Astrocyte (in vitro differentiated cells and primary cell): Measurements from ENCODE around the gene EFS. TPM values are rescaled to one million over a fixed set of nuclear protein-coding genes. Genes with fewer than 3 reads are reported as not detected.

Experiments
- DNase-seq: peaks from one replicate; pipeline ENCODE4 v3.0.0-alpha.2; 2010; ENCODE audit warnings: low read depth
- FAIRE-seq: peaks from 2 replicates; lab custom pipeline; 2011; peaks lifted over from hg19 to GRCh38; lab: Jason Lieb, UNC
- H2AFZ ChIP-seq: 2 replicates; pipeline ENCODE4 v1.6.0; 2012; ENCODE audit warnings: low read depth, low read length, inconsistent platforms
- H3K27ac ChIP-seq: 2 replicates; pipeline ENCODE4 v1.5.1; 2011; ENCODE audit warnings: low read depth, low read length, inconsistent platforms
- H3K27me3 ChIP-seq: 2 replicates; pipeline ENCODE4 v1.6.0; 2011; ENCODE audit warnings: low read length, inconsistent platforms; ENCODE audit not compliant: insufficient read depth
- H3K36me3 ChIP-seq: 2 replicates; pipeline ENCODE4 v1.5.1; 2011; ENCODE audit warnings: low read length, inconsistent platforms; ENCODE audit not compliant: insufficient read depth
- H3K4me1 ChIP-seq: 2 replicates; pipeline ENCODE4 v1.5.1; 2011; ENCODE audit warnings: low read length, inconsistent platforms; ENCODE audit not compliant: insufficient read depth
- H3K4me2 ChIP-seq: 2 replicates; pipeline ENCODE4 v1.6.0; 2012; ENCODE audit warnings: low read length, inconsistent platforms
- H3K4me3 ChIP-seq: 2 replicates; pipeline ENCODE4 v1.5.1; 2011; ENCODE audit warnings: low read depth, mild to moderate bottlenecking, low read length, inconsistent platforms; ENCODE audit not compliant: insufficient read depth
- H3K79me2 ChIP-seq: 2 replicates; pipeline ENCODE4 v1.6.0; 2012; ENCODE audit warnings: mild to moderate bottlenecking, low read length, inconsistent platforms; ENCODE audit not compliant: insufficient read depth
- H3K9ac ChIP-seq: 2 replicates; pipeline ENCODE4 v1.6.0; 2012; ENCODE audit warnings: mild to moderate bottlenecking, low read length, inconsistent platforms
- H3K9me3 ChIP-seq: 2 replicates; pipeline ENCODE4 v1.5.1; 2012; ENCODE audit warnings: low read depth, mild to moderate bottlenecking, low read length, inconsistent platforms; ENCODE audit not compliant: insufficient read depth
- H4K20me1 ChIP-seq: 2 replicates; pipeline ENCODE4 v1.6.0; 2012; ENCODE audit warnings: low read length, inconsistent platforms; ENCODE audit not compliant: insufficient read depth
- H3K27ac Mint-ChIP-seq: one replicate; pipeline ENCODE4 v1.8.0; 2021; ENCODE audit warnings: mild to moderate bottlenecking, mixed read lengths; ENCODE audit not compliant: unreplicated experiment
- H3K27me3 Mint-ChIP-seq: one replicate; pipeline ENCODE4 v1.8.0; 2021; ENCODE audit warnings: low read depth, mixed read lengths; ENCODE audit not compliant: unreplicated experiment
- H3K36me3 Mint-ChIP-seq: one replicate; pipeline ENCODE4 v1.8.0; 2021; ENCODE audit warnings: low read depth, mixed read lengths; ENCODE audit not compliant: unreplicated experiment
- H3K4me1 Mint-ChIP-seq: one replicate; pipeline ENCODE4 v1.8.0; 2021; ENCODE audit warnings: low read depth, mixed read lengths; ENCODE audit not compliant: unreplicated experiment
- H3K4me3 Mint-ChIP-seq: one replicate; pipeline ENCODE4 v1.8.0; 2021; ENCODE audit warnings: mild to moderate bottlenecking, moderate library complexity, mixed read lengths; ENCODE audit not compliant: unreplicated experiment
- H3K9me3 Mint-ChIP-seq: one replicate; pipeline ENCODE4 v1.8.0; 2021; ENCODE audit warnings: mild to moderate bottlenecking, mixed read lengths; ENCODE audit not compliant: unreplicated experiment
- EZH2 ChIP-seq: IDR thresholded peaks from 2 replicates; pipeline ENCODE4 v1.6.1; 2012; ENCODE audit warnings: mild to moderate bottlenecking, low read length, inconsistent platforms; ENCODE audit not compliant: insufficient read depth
- total RNA-seq: library from RNA; stranded (reverse); gene quantifications from 2 replicates; pipeline ENCODE4 v1.2.1, GENCODE V29; 2021
- TF ChIP-seq, protein P1 (sequence below): IDR thresholded peaks from 2 replicates; pipeline ENCODE4 v1.5.1; 2011; ENCODE audit warnings: low read depth, mild to moderate bottlenecking, inconsistent platforms, low read length, moderate library complexity; ENCODE audit not compliant: insufficient read depth

EFS gene
- total RNA-seq, 1 donor from 2014 or later = 6.5 TPM

GRCh38 chr14:23339506-23340268 lies 25.3 kb downstream of the EFS start:
- Histone ChIP-seq H3K79me2 (no peaks in the 10 kb centered on the region), H2AFZ (no peak overlapping the region), H3K4me3 (no peak overlapping the region), H3K36me3 (no peaks in the 10 kb centered on the region), H3K9ac (no peak overlapping the region), H3K27me3 (peaks cover 5% of the 10 kb centered on the region), H3K27ac (no peak overlapping the region), H3K9me3 (no peaks in the 10 kb centered on the region), H3K4me1 (no peaks in the 10 kb centered on the region), H3K4me2 (no peak overlapping the region), H4K20me1 (no peaks in the 10 kb centered on the region)
- H3K9me3 Mint-ChIP-seq = no peaks in the 10 kb centered on the region
- no peaks in the 10 kb centered on the region for H3K4me1 Mint-ChIP-seq
- DNase-seq (no peak), FAIRE-seq (no peak)
- no peak overlapping the region for H3K27ac Mint-ChIP-seq
- peaks cover 4% of the 10 kb centered on the region for H3K27me3 Mint-ChIP-seq
- H3K4me3 Mint-ChIP-seq = no peak overlapping the region
- H3K36me3 Mint-ChIP-seq = no peaks in the 10 kb centered on the region
- no peak for TF ChIP-seq EZH2
- TF ChIP-seq, protein P1, sequence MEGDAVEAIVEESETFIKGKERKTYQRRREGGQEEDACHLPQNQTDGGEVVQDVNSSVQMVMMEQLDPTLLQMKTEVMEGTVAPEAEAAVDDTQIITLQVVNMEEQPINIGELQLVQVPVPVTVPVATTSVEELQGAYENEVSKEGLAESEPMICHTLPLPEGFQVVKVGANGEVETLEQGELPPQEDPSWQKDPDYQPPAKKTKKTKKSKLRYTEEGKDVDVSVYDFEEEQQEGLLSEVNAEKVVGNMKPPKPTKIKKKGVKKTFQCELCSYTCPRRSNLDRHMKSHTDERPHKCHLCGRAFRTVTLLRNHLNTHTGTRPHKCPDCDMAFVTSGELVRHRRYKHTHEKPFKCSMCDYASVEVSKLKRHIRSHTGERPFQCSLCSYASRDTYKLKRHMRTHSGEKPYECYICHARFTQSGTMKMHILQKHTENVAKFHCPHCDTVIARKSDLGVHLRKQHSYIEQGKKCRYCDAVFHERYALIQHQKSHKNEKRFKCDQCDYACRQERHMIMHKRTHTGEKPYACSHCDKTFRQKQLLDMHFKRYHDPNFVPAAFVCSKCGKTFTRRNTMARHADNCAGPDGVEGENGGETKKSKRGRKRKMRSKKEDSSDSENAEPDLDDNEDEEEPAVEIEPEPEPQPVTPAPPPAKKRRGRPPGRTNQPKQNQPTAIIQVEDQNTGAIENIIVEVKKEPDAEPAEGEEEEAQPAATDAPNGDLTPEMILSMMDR = no peak

DNA sequence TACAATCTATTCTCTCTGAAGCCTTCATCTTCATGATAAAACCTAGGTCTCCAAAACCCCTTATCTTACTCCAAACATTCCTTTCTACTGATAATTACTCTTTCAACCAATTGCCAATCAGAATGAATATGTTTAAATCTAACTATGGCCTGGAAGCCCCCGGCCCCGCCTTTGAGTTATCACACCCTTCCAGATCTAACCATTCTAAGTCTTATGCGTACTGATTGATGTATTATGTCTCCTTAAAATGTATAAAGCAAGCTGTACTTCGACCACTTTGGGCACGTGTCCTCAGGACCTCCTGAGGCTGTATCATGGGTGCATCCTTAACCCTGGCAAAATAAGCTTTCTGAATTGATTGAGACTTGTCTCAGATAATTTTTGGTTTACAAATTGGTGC lies 29.3 kb downstream of the EFS start:
- DNase-seq = no peak
- Mint-ChIP-seq H3K36me3 (no peaks in the 10 kb centered on the region), H3K9me3 (no peaks in the 10 kb centered on the region), H3K27ac (no peak overlapping the region), H3K4me3 (no peak overlapping the region), H3K27me3 (peaks cover 13% of the 10 kb centered on the region), H3K4me1 (no peaks in the 10 kb centered on the region)
- Histone ChIP-seq H2AFZ (no peak overlapping the region), H3K27ac (no peak overlapping the region), H3K27me3 (peaks cover 2% of the 10 kb centered on the region), H3K4me1 (no peaks in the 10 kb centered on the region), H3K79me2 (no peaks in the 10 kb centered on the region), H3K9ac (no peak overlapping the region), H3K4me3 (no peak overlapping the region), H3K4me2 (no peak overlapping the region), H4K20me1 (no peaks in the 10 kb centered on the region), H3K9me3 (no peaks in the 10 kb centered on the region), H3K36me3 (no peaks in the 10 kb centered on the region)
- TF ChIP-seq EZH2 = no peak
- TF ChIP-seq, protein P1 = no peak
- FAIRE-seq = no peak
